Stimulated activated CD4-positive, alpha-beta T cell treated with anti-CD3 and anti-CD28 coated beads, Interleukin-4, amount 100 ng/mL, for 24 hours (primary cell): ENCODE data around the gene AMELX.

Experiments used
- DNase-seq: peaks from one replicate; pipeline ENCODE4 v3.0.0-alpha.2; 2020

The AMELX gene

GRCh38 chrX:11311706-11312105 lies 18.5 kb downstream of the AMELX start:
- no peak for DNase-seq

- no peak for DNase-seq
These were observed 26.8 kb downstream of the AMELX start for GRCh38 chrX:11319806-11320520.

- no peak for DNase-seq
These were observed 28.8 kb downstream of the AMELX start for GRCh38 chrX:11321986-11322385.

GRCh38 chrX:11328134-11328533 lies 34.9 kb downstream of the AMELX start:
- no peak for DNase-seq

GRCh38 chrX:11329021-11329420 lies 35.8 kb downstream of the AMELX start:
- no peak for DNase-seq

- no peak for DNase-seq
These were observed 38.6 kb downstream of the AMELX start for GRCh38 chrX:11331788-11332187.

- no peak for DNase-seq
These were observed 41.0 kb downstream of the AMELX start for GRCh38 chrX:11334165-11334564.

GRCh38 chrX:11336201-11336600 lies 43.0 kb downstream of the AMELX start:
- no peak for DNase-seq

- DNase-seq: no peak
These were observed 44.2 kb downstream of the AMELX start for GRCh38 chrX:11337292-11338009.

GRCh38 chrX:11341274-11342201 lies 48.3 kb downstream of the AMELX start:
- DNase-seq: no peak

- no peak for DNase-seq
These were observed 49.5 kb downstream of the AMELX start for GRCh38 chrX:11342673-11343072.

GRCh38 chrX:11346121-11346682 lies 53.0 kb downstream of the AMELX start:
- DNase-seq: no peak

- DNase-seq: no peak
These were observed 54.1 kb downstream of the AMELX start for GRCh38 chrX:11347300-11347699.

GRCh38 chrX:11349020-11349419 lies 55.8 kb downstream of the AMELX start:
- DNase-seq: no peak

- DNase-seq: no peak
These were observed 56.6 kb downstream of the AMELX start for GRCh38 chrX:11349661-11350337.
